ENCODE measurements around the gene INO80.

- TF ChIP-seq, protein P1, sequence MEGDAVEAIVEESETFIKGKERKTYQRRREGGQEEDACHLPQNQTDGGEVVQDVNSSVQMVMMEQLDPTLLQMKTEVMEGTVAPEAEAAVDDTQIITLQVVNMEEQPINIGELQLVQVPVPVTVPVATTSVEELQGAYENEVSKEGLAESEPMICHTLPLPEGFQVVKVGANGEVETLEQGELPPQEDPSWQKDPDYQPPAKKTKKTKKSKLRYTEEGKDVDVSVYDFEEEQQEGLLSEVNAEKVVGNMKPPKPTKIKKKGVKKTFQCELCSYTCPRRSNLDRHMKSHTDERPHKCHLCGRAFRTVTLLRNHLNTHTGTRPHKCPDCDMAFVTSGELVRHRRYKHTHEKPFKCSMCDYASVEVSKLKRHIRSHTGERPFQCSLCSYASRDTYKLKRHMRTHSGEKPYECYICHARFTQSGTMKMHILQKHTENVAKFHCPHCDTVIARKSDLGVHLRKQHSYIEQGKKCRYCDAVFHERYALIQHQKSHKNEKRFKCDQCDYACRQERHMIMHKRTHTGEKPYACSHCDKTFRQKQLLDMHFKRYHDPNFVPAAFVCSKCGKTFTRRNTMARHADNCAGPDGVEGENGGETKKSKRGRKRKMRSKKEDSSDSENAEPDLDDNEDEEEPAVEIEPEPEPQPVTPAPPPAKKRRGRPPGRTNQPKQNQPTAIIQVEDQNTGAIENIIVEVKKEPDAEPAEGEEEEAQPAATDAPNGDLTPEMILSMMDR (conservative IDR thresholded peaks at IDR 0.05; ENCODE audit: low read depth, low read length) = no peak
- TF ChIP-seq EZH2 (IDR thresholded peaks at IDR 0.05; ENCODE audit: low read length, unreplicated experiment) (no peak), EZH2phosphoT487 (IDR thresholded peaks at IDR 0.05; ENCODE audit: borderline replicate concordance, low read length) (no peak)
These were observed 183.2 kb downstream of the INO80 start for GRCh38 chr15:40932649-40933516.
